Astrocyte of the cerebellum (primary cell): ENCODE data around the gene TRNT1.

ENCODE experiments used
- DNase-seq: peaks from one replicate; pipeline ENCODE4 v3.0.0-alpha.2; 2011; ENCODE audit warnings: low read depth
- H3K4me3 ChIP-seq: 2 replicates; pipeline ENCODE4 v1.5.1; 2011; ENCODE audit warnings: mild to moderate bottlenecking, low read depth, low read length, moderate library complexity
- in situ Hi-C: cut with HindIII; loops from 2 replicates; pipeline ENCODE4 v1.10.0; 2017; ENCODE audit warnings: low sequenced_read_pairs
- TF ChIP-seq, protein P1 (sequence below): IDR thresholded peaks from 2 replicates; pipeline ENCODE4 v1.5.1; 2012; ENCODE audit warnings: low read length, low read depth, moderate library complexity, mild to moderate bottlenecking; ENCODE audit errors: missing control alignments

Gene TRNT1

DNA sequence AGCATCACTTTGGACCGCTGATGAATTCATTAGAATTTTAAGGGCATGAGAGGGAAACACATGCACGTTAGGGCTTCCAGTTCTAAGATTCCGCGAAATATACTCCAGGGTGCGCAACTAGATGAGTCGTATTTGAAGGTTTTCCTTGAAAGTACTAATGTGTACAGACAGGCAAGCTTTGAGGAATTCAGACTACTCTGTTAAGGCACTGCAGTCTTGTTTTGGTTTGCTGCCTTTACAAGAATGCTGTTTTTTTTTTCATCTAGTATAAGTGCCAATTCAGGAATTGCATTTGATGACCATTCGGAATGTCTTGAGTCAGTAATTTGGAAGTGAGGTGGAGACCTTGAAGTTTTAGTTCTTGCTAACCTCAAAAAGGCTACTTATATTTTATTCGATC is 19.1 kb downstream of the TRNT1 start:
- TF ChIP-seq, protein P1, sequence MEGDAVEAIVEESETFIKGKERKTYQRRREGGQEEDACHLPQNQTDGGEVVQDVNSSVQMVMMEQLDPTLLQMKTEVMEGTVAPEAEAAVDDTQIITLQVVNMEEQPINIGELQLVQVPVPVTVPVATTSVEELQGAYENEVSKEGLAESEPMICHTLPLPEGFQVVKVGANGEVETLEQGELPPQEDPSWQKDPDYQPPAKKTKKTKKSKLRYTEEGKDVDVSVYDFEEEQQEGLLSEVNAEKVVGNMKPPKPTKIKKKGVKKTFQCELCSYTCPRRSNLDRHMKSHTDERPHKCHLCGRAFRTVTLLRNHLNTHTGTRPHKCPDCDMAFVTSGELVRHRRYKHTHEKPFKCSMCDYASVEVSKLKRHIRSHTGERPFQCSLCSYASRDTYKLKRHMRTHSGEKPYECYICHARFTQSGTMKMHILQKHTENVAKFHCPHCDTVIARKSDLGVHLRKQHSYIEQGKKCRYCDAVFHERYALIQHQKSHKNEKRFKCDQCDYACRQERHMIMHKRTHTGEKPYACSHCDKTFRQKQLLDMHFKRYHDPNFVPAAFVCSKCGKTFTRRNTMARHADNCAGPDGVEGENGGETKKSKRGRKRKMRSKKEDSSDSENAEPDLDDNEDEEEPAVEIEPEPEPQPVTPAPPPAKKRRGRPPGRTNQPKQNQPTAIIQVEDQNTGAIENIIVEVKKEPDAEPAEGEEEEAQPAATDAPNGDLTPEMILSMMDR, result no peak
- no peak overlapping the region for H3K4me3 ChIP-seq
- no peak for DNase-seq
- in situ Hi-C loops, result no loop called here

DNA sequence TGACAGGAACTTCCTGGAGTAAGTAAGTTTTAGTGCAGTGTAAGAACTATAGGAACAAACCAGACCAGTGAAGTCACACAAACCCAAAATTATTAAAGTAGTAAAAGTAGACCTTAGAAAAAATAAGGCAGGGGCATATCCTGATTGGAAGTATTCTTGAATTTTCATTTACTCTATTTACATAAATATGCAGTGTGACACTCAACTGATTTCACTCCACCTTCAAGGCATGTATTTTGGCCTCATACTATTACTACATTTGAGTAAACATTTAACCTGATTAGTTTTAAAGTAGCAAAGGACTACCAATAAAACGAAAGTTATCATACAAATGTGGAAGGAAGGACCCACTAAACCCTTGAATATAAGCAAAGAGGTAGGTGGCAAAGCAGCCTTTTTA is 22.8 kb downstream of the TRNT1 start:
- TF ChIP-seq, protein P1, result no peak
- H3K4me3 ChIP-seq, result no peak overlapping the region
- no peak for DNase-seq
- in situ Hi-C loops, result no loop called here

DNA sequence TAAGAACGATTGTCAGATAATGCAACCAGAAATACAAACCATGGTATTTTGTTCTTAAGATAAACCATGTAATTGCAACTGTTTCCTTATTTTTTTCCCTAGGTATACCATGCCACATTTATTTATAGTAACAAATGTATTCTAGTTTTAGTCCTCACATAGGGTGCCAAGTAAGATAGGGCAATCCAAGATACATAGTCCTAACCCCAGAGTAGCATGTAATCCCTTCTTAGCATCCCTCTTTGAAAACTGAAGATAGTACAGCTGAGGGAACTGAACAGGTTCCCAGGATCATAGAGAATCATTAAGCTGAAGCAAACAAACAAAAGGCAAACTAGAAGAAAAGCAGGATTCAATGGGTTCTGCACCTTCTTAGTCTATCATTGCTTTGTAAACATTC is 24.8 kb downstream of the TRNT1 start:
- in situ Hi-C loops, result no loop called here
- TF ChIP-seq, protein P1, result no peak
- no peak overlapping the region for H3K4me3 ChIP-seq
- DNase-seq, result no peak

DNA sequence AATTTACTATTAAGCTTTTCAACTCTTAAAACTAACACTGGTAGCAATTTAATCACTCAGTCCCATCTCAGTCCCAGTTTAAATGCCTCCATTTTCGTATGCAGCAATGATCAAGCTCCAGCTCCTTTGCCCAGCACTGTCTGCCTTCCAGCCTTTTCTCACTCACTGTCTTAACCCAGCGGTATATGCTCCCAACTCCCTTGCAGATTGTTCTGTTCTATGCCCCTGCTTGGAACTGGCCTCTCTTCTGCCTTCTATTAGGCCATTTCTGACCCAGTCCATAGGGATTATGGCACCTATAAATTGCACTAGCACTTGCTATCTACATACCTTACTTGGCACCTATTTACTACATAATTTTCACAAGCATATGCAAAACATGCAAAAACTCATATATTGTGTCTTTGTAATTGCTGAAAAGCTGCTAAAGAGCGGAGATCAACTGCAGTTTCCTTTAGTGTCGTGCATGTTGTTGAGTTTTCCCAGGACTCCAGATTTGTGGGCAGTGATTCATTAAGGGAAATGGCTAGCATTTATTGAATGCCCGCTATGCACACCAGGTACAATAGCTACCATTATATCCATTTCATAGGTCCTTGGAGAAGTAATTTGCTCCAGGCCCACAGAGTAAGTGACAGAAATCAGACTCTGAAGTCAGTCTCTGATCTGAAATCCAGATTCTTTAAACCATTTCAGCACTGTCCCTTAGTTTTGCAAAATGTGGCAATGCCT is 28.3 kb downstream of the TRNT1 start:
- TF ChIP-seq, protein P1, result no peak
- no peak for DNase-seq
- in situ Hi-C loops, result no loop called here
- no peak overlapping the region for H3K4me3 ChIP-seq

DNA sequence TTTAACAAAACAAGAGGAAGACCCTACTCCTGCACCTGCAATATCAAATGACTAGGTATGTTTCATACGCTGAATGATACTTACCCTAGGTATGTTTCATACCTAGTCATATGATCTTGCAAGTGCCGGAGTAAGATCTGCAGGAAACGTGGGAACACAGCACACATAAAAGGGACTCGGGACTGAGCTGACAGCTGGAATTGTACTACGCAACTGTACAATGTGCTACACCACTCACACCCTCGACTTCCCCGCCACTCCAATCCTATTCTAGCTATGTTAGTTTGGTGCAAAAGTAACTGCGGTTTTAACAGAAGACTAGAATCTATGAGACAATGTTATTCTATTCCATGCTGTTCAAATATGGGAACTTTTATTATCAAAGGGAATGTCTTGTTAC is 30.7 kb downstream of the TRNT1 start:
- H3K4me3 ChIP-seq, result no peak overlapping the region
- in situ Hi-C loops, result no loop called here
- TF ChIP-seq, protein P1, result no peak
- no peak for DNase-seq

DNA sequence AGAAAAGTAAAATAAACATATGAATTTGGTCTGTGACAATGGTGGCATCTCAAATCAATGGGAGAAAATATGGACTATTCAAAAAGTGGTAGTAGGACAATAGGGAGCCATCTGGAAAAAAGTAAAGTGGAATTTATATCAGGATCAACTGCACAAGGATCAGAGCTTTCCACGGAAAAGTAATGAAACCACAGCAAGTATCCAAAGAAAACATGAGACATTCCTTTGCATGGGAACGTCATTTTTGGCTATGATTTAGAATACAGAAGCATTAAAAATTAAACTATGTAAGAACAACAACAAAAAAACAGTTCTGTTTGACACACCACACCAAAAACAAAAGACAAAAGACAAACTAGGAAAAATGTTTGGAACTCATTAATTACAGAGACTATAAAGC is 34.1 kb downstream of the TRNT1 start:
- in situ Hi-C loops, result no loop called here
- no peak overlapping the region for H3K4me3 ChIP-seq
- DNase-seq, result no peak
- TF ChIP-seq, protein P1, result no peak
